KOPT-K1 (cell line): ENCODE results near the gene SMIM1.

Experiments used
- H3K27ac ChIP-seq: fragments of 200-600 bp; sonication (generic); 2 replicates; pipeline ENCODE4 v1.5.1; 2016; ENCODE audit warnings: antibody characterized with exemption, mild to moderate bottlenecking, low read depth, low read length; ENCODE audit not compliant: poor library complexity, severe bottlenecking
- H3K36me3 ChIP-seq: fragments of 200-600 bp; sonication (generic); 2 replicates; pipeline ENCODE4 v1.5.1; 2017; ENCODE audit warnings: antibody characterized with exemption, mild to moderate bottlenecking, low read length, moderate library complexity; ENCODE audit not compliant: insufficient read depth
- H3K9me3 ChIP-seq: fragments of 200-600 bp; sonication (generic); 2 replicates; pipeline ENCODE4 v1.5.1; 2017; ENCODE audit warnings: antibody characterized with exemption, low read length, mild to moderate bottlenecking; ENCODE audit not compliant: insufficient read depth, poor library complexity, severe bottlenecking

The SMIM1 gene

GRCh38 chr1:3762151-3762872, 10.2 kb upstream of the SMIM1 start:
- H3K36me3 ChIP-seq, result no peaks in the 10 kb centered on the region
- no peak overlapping the region for H3K27ac ChIP-seq
- H3K9me3 ChIP-seq, result peaks cover 17% of the 10 kb centered on the region

DNA sequence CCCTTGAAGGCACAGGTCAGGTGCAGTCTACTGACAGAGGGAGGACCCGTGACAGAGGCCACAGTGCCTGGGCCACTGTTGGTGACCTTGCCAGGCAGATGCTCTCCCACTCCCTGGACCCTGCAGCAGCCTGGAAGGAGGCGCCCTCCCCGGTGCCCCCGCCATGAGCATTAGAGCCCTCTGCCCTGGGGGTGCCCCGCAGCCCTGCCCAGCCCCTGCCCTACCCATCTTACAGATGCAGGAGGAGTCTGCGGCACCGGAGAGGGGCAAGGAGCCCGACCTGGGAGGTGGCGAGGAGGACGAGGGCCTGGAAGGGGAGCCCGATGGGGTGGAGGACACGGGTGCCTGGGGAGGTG, 9.7 kb upstream of the SMIM1 start:
- peaks cover 17% of the 10 kb centered on the region for H3K9me3 ChIP-seq
- no peak overlapping the region for H3K27ac ChIP-seq
- no peaks in the 10 kb centered on the region for H3K36me3 ChIP-seq

- H3K27ac ChIP-seq, result no peak overlapping the region
- H3K36me3 ChIP-seq, result no peaks in the 10 kb centered on the region
- peaks cover 17% of the 10 kb centered on the region for H3K9me3 ChIP-seq
Observed at GRCh38 chr1:3763351-3764125, 9.0 kb upstream of the SMIM1 start.

GRCh38 chr1:3767328-3767925, 5.1 kb upstream of the SMIM1 start:
- H3K27ac ChIP-seq, result no peak overlapping the region
- H3K36me3 ChIP-seq, result no peaks in the 10 kb centered on the region

GRCh38 chr1:3768811-3769390, 3.6 kb upstream of the SMIM1 start:
- Histone ChIP-seq H3K36me3 (no peaks in the 10 kb centered on the region), H3K27ac (no peak overlapping the region), H3K9me3 (no peaks in the 10 kb centered on the region)

More at GRCh38 chr1:3767328-3767925, 5.1 kb upstream of the SMIM1 start:
- no peaks in the 10 kb centered on the region for H3K9me3 ChIP-seq

DNA sequence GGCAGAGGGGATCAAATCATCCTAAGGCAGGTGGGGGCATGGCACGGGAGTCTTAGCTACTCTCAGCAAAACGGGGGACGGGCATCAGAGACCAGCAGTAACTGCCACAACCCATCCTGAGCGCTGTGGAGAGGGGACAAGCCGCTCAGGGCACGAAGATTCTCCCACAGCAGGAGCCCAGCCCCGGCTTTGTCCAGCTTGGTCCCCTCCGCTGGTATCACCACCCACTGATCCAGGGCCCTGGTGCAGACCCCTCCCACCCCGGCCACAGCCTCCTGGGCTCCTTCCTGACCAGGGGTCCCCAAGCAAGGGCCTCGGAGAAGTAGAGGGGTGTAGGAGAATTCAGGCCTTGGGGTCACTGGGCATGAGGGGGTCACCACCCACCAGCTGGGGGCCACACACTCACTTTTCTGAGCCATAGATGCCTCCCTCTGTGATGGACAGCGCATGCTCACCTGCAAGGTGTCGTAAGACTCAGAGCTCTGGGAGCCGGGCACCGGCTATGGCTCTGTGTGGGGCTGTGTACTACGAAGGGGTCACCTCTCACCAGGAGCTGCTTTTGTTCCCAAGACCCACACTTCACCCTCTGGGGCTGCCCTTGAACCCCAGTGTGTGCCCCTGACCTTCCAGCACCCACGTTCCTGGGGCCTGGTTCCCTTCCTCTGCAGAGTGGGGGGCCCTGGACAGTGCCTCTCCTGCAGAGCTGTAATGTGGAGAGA, 2.3 kb upstream of the SMIM1 start:
- Histone ChIP-seq H3K36me3 (no peaks in the 10 kb centered on the region), H3K27ac (no peak overlapping the region), H3K9me3 (no peaks in the 10 kb centered on the region)

DNA sequence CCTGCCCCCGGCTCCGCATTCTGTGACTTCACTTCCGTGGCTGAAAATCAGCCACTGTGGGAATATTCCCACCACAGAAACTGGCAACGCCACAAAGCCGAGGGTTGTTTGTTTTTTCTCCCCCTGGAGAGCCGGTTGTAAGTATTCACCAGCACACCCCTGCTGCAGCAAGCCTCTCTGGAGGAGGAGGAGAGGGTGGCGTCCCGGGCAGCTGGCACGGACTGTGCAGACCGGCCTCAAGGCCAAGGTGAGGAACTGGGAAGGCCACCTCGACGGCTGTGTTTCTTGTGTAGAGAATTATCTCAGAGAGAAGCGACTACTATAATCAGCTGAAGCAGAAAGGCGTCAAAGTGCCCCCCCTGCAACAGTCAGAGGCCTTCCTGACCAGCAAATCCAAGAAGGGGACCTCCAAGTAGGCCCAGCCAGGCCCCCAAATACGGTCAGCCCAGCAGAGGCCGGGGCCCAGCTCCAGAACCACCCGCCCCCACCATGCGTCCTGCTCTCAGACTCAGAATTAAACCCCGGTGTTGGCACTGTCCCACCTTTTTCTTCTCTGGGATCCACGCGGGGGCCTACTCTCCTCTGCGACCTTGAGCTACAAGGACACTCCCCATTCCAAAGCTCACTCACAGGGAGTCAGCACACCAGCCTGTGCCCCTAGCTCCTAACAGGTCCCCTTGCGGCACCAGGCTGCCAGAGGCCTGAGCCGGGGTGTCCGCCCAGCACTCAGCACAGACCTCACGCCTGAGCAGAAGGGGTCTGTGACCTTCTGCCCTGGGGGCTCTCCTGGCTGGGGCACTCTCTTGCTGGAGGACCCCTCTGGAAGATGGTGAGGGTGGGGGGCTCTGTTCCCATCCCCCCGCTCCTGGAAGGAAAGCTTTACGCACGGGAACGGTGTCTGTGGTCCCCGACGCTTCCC, 1.2 kb upstream of the SMIM1 start:
- Histone ChIP-seq H3K27ac (no peak overlapping the region), H3K36me3 (no peaks in the 10 kb centered on the region), H3K9me3 (no peaks in the 10 kb centered on the region)

DNA sequence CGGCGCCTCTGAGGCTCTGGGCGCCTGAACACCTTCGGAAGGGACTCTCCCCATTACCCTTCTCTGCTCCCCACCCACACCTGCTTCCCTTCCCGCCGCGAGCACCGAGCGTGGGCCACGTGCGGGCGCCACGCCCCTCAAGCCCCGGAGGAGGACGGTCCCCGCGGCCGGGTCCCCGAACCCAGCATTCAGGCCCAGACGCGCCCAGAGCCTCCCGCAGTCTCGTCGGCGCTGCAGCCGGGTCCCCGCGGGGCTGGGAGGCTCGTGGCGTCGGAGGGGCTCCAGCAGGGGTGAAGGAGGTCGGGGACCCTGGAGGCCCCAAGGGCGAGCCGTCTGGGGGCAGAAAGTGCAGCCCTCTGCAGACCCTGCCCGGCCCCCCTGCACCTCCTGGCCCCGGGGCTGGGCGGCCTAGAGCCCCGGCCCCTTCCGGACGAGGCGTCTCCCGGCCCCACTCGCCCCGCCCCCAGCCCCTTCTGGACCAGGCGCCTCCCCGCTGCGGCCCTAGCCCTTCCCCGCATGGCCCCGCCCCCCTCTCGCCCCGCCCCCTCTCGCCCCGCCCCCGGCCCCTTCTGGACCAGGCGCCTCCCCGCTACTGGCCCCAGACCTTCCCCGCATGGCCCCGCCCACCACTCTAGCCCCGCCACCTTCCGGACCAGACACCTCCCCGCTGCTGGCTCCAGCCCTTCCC, 378 bp upstream of the SMIM1 start:
- no peak overlapping the region for H3K27ac ChIP-seq
- no peaks in the 10 kb centered on the region for H3K9me3 ChIP-seq
- H3K36me3 ChIP-seq, result no peaks in the 10 kb centered on the region

DNA sequence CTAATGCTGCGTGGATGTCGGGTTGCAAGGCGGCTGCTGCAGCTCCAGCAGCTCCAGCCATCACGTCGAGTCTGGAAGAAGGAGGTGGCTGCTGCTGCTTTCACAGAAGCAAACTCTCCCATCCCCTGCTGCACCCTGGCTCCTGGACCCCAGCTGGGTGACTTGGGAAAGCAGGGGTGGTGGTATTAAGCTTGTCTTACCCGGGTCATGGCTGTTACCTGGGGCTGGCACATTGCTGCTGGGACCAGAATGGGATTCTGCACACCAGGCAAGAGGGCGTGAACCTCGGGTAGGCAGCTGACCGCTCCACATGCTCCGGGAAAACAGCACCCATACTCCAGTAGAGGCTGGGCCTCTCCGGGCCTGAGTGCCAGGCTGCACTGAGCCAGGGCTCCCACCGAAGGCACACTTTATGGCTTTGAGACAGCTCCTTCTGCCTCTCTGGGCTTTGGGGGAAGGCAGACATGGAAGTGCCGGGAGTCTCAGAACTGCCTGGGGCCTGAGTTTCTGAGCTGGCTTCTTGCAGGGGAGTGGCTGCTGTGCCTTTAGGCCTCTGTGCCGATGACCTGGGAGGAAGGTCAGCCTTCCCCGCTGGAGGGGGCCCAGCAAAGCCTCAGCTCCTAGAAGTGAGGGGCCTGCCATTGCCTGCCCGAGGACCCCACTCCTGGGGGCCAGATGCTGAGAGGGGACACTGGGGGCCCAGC, 1.2 kb downstream of the SMIM1 start:
- Histone ChIP-seq H3K27ac (no peak overlapping the region), H3K36me3 (peaks cover 9% of the 10 kb centered on the region; the same call in 1 of the 2 replicates)

GRCh38 chr1:3774276-3774945, 1.9 kb downstream of the SMIM1 start:
- no peak overlapping the region for H3K27ac ChIP-seq

More for the DNA sequence above, 1.2 kb downstream of the SMIM1 start:
- no peaks in the 10 kb centered on the region for H3K9me3 ChIP-seq

GRCh38 chr1:3774946-3775489, 2.5 kb downstream of the SMIM1 start:
- H3K9me3 ChIP-seq, result no peaks in the 10 kb centered on the region
- no peak overlapping the region for H3K27ac ChIP-seq
- peaks cover 22% of the 10 kb centered on the region for H3K36me3 ChIP-seq

More at GRCh38 chr1:3774276-3774945, 1.9 kb downstream of the SMIM1 start:
- no peaks in the 10 kb centered on the region for H3K9me3 ChIP-seq
- H3K36me3 ChIP-seq, result peaks cover 16% of the 10 kb centered on the region; the same call in 1 of the 2 replicates

GRCh38 chr1:3775490-3776230, 3.1 kb downstream of the SMIM1 start:
- H3K27ac ChIP-seq, result no peak overlapping the region
- no peaks in the 10 kb centered on the region for H3K9me3 ChIP-seq
- peaks cover 28% of the 10 kb centered on the region for H3K36me3 ChIP-seq
